ENCODE results near the gene EXOG. TPM values are rescaled to one million over a fixed set of nuclear protein-coding genes. Genes with fewer than 3 reads are reported as not detected.
A peak's percentile ranks its signal among the peaks of the same experiment; 100 is the strongest.

Gene EXOG
- total and polyA plus RNA-seq, 7 donors, result 2.4 to 26.9 (median 9.7) TPM

GRCh38 chr3:38480093-38480445, 16.1 kb upstream of the EXOG start:
- 66 to 80% methylated on average over 3 of the region's 3 CpGs for WGBS, 2 donors
- peaks cover 16 to 60% (median 33%) of the 10 kb centered on the region in 4 donors for H3K36me3 ChIP-seq

GRCh38 chr3:38480930-38481329, 15.2 kb upstream of the EXOG start:
- no peaks in the 10 kb centered on the region for H3K27me3 ChIP-seq
- no peaks in the 10 kb centered on the region for H3K4me1 ChIP-seq
- peaks cover 16 to 61% (median 33%) of the 10 kb centered on the region in 4 donors for H3K36me3 ChIP-seq
- intact Hi-C loops (cut with DNase I), result no loop called here
- no peak overlapping the region for H3K27ac ChIP-seq
- H3K9me3 ChIP-seq, result no peaks in the 10 kb centered on the region
- no peak for DNase-seq
- TF ChIP-seq EP300 (IDR thresholded peaks at IDR 0.05), result no peak
- TF ChIP-seq POLR2A (IDR thresholded peaks at IDR 0.05), result no peak
- no peak for TF ChIP-seq CTCF (IDR thresholded peaks at IDR 0.05)
- no peak for TF ChIP-seq POLR2AphosphoS5 (IDR thresholded peaks at IDR 0.05)
- no peak overlapping the region for H3K4me3 ChIP-seq
- 96 to 97% methylated on average over 2 of the region's 2 CpGs for WGBS, 2 donors

More at GRCh38 chr3:38480093-38480445, 16.1 kb upstream of the EXOG start:
- Histone ChIP-seq H3K27ac (no peak overlapping the region), H3K4me1 (no peaks in the 10 kb centered on the region), H3K9me3 (no peaks in the 10 kb centered on the region), H3K27me3 (no peaks in the 10 kb centered on the region), H3K4me3 (no peak overlapping the region)
- TF ChIP-seq CTCF (IDR thresholded peaks at IDR 0.05), result peak in 1 of 4 experiments; percentile 26
- no peak for TF ChIP-seq EP300 (IDR thresholded peaks at IDR 0.05)
- DNase-seq, result no peak
- intact Hi-C loops (cut with DNase I), result no loop called here

- peaks cover 16 to 61% (median 33%) of the 10 kb centered on the region in 4 donors for H3K36me3 ChIP-seq
- H3K27me3 ChIP-seq, result no peaks in the 10 kb centered on the region
- no peak overlapping the region for H3K27ac ChIP-seq
- 83 to 94% methylated on average over 10 of the region's 10 CpGs for WGBS, 2 donors
- no peak overlapping the region for H3K4me3 ChIP-seq
- H3K9me3 ChIP-seq, result no peaks in the 10 kb centered on the region
- no peak for DNase-seq
- intact Hi-C loops (cut with DNase I), result no loop called here
- TF ChIP-seq POLR2A (IDR thresholded peaks at IDR 0.05) (no peak), CTCF (IDR thresholded peaks at IDR 0.05) (no peak), EP300 (IDR thresholded peaks at IDR 0.05) (no peak), POLR2AphosphoS5 (IDR thresholded peaks at IDR 0.05) (no peak)
- no peaks in the 10 kb centered on the region for H3K4me1 ChIP-seq
Observed at GRCh38 chr3:38482951-38483350, 13.2 kb upstream of the EXOG start.

GRCh38 chr3:38487323-38487722, 8.8 kb upstream of the EXOG start:
- Histone ChIP-seq H3K4me3 (no peak overlapping the region), H3K4me1 (no peaks in the 10 kb centered on the region), H3K27ac (no peak overlapping the region), H3K9me3 (no peaks in the 10 kb centered on the region), H3K36me3 (peaks cover 6 to 28% (median 13%) of the 10 kb centered on the region in 4 donors), H3K27me3 (no peaks in the 10 kb centered on the region)
- 71 to 87% methylated on average over 3 of the region's 3 CpGs for WGBS, 2 donors
- no peak for DNase-seq
- TF ChIP-seq CTCF (IDR thresholded peaks at IDR 0.05) (no peak), POLR2AphosphoS5 (IDR thresholded peaks at IDR 0.05) (no peak), POLR2A (IDR thresholded peaks at IDR 0.05) (no peak), EP300 (IDR thresholded peaks at IDR 0.05) (no peak)
- intact Hi-C loops (cut with DNase I), result no loop called here

- Histone ChIP-seq H3K27me3 (no peaks in the 10 kb centered on the region), H3K4me1 (peaks cover 0 to 6% (median 0%) of the 10 kb centered on the region in 4 donors), H3K27ac (no peak overlapping the region), H3K4me3 (no peak overlapping the region), H3K36me3 (peaks cover 0 to 12% (median 2%) of the 10 kb centered on the region in 4 donors), H3K9me3 (no peaks in the 10 kb centered on the region)
- DNase-seq, result no peak
- intact Hi-C loops (cut with DNase I), result no loop called here
- WGBS, 2 donors, result 71 to 93% methylated on average over 2 of the region's 2 CpGs
- TF ChIP-seq CTCF (IDR thresholded peaks at IDR 0.05) (no peak), POLR2AphosphoS5 (IDR thresholded peaks at IDR 0.05) (no peak), EP300 (IDR thresholded peaks at IDR 0.05) (no peak)
Observed at GRCh38 chr3:38488949-38489348, 7.2 kb upstream of the EXOG start.
